Neural progenitor cell (in vitro differentiated cells): Measurements from ENCODE around the gene CCSER1.
"Not testable (repeated sequence)": the region's sequence is repeated elsewhere in the genome, so short reads cannot be mapped to it uniquely, and the experiment has no call there.

Source experiments
- CTCF ChIP-seq: fragments of 200-600 bp; sonication (generic); IDR thresholded peaks from 2 replicates; pipeline ENCODE4 v1.5.1; 2017; ENCODE audit warnings: antibody characterized with exemption, mild to moderate bottlenecking
- EZH2 ChIP-seq: fragments of 200-600 bp; sonication (generic); IDR thresholded peaks from 2 replicates; pipeline ENCODE4 v1.6.1; 2017; ENCODE audit warnings: antibody characterized with exemption, mild to moderate bottlenecking, moderate library complexity
- EZH2phosphoT487 ChIP-seq: fragments of 200-600 bp; sonication (generic); IDR thresholded peaks from 2 replicates; pipeline ENCODE4 v1.6.1; 2017; ENCODE audit warnings: antibody characterized with exemption

DNA sequence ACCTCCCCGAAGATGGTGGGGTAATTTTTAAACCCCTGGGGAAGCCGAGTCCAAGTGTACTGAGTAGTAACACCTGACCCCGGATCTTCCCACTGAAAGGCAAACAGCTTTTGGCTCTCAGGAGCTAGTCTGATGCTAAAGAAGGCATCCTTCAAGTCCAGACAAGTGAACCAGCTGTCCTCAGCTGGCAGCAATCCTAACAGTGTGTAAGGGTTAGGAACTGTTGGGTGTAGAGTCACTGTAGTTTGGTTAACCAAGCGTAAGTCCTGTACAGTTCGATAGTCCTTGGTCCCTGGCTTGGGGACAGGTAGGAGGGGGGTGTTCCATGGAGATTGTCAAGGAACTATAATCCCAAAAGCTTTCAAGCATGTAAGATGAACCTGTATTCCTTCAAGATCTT lies 967.0 kb downstream of the CCSER1 start:
- not testable (repeated sequence) for TF ChIP-seq CTCF, EZH2, EZH2phosphoT487
